NCI-H460 (cell line): Measurements from ENCODE around the gene ZNF670. TPM values are rescaled to one million over a fixed set of nuclear protein-coding genes. Genes with fewer than 3 reads are reported as not detected.
"Not testable (repeated sequence)": the region's sequence is repeated elsewhere in the genome, so short reads cannot be mapped to it uniquely, and the experiment has no call there.

ENCODE experiments used
- DNase-seq: peaks from one replicate; pipeline ENCODE4 v3.0.0-alpha.2; 2016; ENCODE audit warnings: low read depth; ENCODE audit errors: extremely low read depth
- total RNA-seq: library from RNA; depleted of rRNA; stranded (reverse); fragments of >200 nt; shearing (Covaris generic); gene quantifications from 2 replicates; pipeline ENCODE4 v1.2.3, GENCODE V29; 2014; rRNA removed

ZNF670 gene
- total RNA-seq, 1 experiment from 2014 or later, result 8.0 TPM

- no peak for DNase-seq
Measured at GRCh38 chr1:247047702-247048101, 30.9 kb downstream of the ZNF670 start.

- DNase-seq, result no peak
Measured at GRCh38 chr1:247047260-247047659, 31.4 kb downstream of the ZNF670 start.

GRCh38 chr1:247043406-247043805 is 35.2 kb downstream of the ZNF670 start:
- no peak for DNase-seq

GRCh38 chr1:247037511-247038320 is 40.9 kb downstream of the ZNF670 start:
- no peak for DNase-seq

GRCh38 chr1:247032306-247032705 is 46.3 kb downstream of the ZNF670 start:
- not testable (repeated sequence) for DNase-seq

Other genes starting within 250 kb of the ZNF670 start
- 71.5 and 77.3 TPM in 2 replicates for gene AHCTF1, start 146.9 kb downstream of the ZNF670 start, total RNA-seq
- 12.0 and 13.1 TPM in 2 replicates for gene ZNF695, start 70.8 kb downstream of the ZNF670 start, total RNA-seq
- 14.1 and 15.3 TPM in 2 replicates for gene ZNF669, start 25.5 kb upstream of the ZNF670 start, total RNA-seq
- gene ZNF124, start 93.2 kb upstream of the ZNF670 start, total RNA-seq, result 54.2 and 57.3 TPM in 2 replicates
- gene VN1R5, start 177.3 kb upstream of the ZNF670 start, total RNA-seq, result not detected in 2 replicates